GM19043 (cell line): ENCODE measurements around the gene MRTFA.
A peak's percentile ranks its signal among the peaks of the same experiment; 100 is the strongest.
"Not testable (repeated sequence)": the region's sequence is repeated elsewhere in the genome, so short reads cannot be mapped to it uniquely, and the experiment has no call there.

ENCODE experiments used
- ATAC-seq: cut with Tn5 transposase; IDR thresholded peaks from one replicate; pipeline ENCODE4 v1.9.1; 2021; ENCODE audit warnings: low read depth; ENCODE audit not compliant: unreplicated experiment

The MRTFA gene

DNA sequence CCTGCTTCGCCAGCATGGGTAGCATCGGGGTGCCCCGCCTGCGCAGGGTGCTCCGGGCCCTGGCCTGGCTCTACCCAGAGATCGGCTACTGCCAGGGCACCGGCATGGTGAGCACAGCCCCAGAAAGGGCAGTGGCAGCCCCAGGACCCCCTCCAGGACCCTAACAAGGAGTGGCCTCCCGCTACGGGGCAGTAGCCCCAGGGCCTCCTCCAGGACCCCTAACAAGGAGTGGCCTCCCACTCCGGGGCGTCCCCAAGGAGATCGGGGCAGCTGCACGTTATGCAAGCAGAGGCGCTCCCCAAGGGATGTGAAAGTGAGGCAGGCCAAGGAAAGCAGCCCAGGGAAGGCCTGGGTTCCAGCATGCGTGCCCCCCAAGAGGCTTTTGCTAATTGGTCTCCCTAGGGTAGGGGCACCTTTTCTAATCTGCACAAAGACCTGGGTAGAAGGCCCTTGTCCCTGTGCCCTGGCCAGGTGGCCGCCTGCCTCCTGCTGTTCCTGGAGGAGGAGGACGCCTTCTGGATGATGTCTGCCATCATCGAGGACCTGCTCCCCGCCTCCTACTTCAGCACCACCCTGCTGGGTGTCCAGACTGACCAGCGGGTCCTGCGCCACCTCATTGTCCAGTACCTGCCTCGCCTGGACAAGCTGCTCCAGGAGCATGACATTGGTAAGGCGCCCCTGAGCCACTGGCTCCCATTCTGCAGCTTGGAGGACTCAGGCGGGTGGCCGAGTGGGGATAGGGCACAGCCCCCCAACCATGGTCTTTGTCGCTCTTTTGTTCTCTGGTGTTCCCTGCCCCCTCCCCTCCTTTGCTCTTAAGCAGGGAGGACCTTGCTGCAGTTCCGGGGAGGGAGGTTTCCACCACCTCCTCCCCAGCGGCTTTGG lies 231.1 kb downstream of the MRTFA start:
- no peak for ATAC-seq

GRCh38 chr22:40404251-40405177 lies 232.0 kb downstream of the MRTFA start:
- ATAC-seq: no peak

GRCh38 chr22:40403651-40404050 lies 232.9 kb downstream of the MRTFA start:
- ATAC-seq: no peak

DNA sequence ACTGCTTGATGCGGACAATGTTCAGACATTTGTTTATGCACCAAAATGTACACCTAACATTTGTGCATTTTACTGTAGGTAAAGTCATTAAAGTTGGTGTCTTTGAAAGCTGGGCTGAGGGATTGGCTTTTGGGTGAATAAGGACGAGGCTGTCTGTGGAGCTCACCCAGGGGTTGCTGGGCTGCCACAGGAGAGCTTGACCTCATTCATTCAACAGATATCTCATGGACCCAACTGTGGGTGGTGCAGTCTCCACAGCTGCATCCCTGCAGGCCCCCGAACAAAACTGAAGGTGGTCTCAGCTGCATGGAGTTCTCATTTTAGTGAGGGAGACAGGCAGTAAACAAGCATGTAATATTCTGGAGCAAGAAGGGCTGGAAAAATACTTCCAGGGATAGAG lies 233.4 kb downstream of the MRTFA start:
- no peak for ATAC-seq

- ATAC-seq: no peak
Observed at GRCh38 chr22:40401981-40402406, 234.5 kb downstream of the MRTFA start.

DNA sequence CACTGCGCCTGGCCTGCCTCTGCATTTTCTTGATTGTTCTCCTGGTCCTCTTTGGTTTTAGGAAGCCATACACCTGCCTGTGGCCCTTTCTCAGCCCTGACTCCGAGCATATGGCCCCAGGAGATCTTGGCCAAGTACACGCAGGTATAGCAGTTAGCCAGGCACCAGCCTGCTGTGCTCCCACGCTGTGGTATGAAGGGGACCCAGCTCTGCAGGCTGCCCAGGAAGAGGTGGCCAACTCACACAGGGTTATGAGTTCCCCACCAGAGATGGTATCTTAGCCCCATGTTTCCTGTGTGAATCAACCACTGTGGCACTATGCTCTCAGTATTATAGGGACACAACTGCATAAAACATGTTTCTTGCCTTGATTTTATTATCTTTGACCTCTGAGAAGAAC lies 235.0 kb downstream of the MRTFA start:
- ATAC-seq: no peak

DNA sequence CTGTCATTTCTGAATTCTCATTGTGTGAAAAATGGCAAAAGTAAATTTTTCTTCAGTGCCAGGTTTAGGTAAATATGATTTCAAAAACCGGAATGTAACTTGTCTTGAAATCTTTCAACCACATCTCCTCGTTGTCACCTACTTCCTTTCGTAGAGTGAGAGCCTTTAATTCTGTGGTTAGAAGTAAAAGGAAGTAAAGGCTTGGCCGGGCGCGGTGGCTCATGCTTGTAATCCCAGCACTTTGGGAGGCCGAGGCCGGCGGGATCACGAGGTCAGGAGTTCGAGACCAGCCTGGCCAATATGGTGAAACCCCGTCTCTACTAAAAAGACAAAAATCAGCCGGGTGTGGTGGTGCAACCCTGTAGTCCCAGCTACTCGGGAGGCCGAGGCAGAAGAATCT lies 236.4 kb downstream of the MRTFA start:
- no peak for ATAC-seq

DNA sequence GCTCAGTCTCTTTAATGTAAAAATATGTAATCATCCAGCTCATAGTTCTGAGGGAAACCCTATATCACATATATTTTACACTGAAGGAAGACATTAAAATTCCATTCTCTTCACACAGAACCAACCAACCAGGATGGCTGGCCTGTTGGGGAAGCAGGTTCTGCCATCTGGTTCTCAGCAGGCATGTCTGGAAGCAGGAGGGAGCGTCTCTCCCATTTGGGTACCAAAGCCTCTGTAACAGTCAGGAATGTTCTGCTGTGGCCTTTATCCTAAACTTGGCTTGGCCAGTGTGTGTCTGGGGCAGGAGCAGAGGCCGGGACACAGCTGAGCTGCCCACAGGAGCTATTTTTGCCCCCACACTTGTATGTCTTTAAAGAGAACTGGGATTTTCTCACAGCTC lies 236.9 kb downstream of the MRTFA start:
- no peak for ATAC-seq

DNA sequence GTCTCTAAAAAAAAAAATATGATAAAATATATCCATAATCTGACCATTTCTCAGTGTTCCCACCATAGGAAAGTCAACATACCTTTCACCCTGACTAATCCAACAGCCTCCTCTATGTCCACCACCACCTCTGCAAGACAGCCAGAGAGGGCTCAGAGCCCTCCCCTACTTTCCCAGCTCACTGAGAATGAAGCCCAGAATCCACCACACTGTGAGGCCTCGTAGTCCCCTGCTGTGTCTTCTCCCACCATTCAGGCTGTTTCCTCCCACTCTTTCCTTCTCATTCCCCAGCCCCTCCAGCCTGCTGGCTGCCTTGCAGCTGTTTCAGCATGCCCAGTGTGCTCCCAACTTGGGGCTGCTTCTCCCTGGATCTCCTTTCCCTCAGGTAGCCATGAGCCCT lies 239.1 kb downstream of the MRTFA start:
- ATAC-seq: no peak

DNA sequence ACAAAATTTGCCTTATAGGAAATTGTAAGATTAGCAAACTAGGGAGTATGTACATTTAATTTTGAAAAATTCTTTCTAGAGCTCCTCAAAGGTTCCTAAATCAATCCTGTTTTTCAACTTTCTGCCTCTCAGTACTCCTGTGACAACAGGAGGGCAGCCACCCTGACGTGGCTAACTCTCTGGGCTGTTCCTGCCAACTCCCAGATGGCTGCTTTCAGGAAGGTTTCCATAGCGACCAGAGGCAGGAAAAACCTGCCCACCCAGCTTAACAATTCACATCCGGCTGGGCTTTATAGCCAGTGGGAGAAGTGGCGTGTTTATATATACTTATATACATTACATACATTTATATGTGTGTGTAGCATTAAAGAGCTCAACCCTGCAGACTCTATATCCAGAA lies 239.6 kb downstream of the MRTFA start:
- no peak for ATAC-seq

- ATAC-seq: no peak
Observed at GRCh38 chr22:40395607-40396006, 240.9 kb downstream of the MRTFA start.

DNA sequence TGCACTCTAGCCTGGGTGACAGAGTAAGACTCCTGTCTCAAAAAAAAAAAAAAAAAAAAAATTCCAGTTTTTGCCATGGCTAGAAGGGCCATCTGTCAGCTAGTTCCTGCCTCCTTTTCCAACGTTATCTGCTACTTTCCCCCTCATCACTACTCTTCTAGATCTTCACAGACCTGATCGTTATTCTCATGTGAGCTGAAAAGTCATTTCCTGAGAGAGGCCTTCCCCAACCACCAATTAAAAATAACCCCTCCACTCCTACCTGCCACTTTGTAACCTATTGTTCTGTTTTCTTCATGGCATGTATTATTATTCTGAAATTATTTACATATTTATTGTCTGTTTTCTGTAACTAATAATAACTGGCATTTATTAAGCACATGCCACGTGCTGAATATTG lies 241.9 kb downstream of the MRTFA start:
- ATAC-seq: no peak

- no peak for ATAC-seq
Observed at GRCh38 chr22:40392618-40393017, 243.9 kb downstream of the MRTFA start.

DNA sequence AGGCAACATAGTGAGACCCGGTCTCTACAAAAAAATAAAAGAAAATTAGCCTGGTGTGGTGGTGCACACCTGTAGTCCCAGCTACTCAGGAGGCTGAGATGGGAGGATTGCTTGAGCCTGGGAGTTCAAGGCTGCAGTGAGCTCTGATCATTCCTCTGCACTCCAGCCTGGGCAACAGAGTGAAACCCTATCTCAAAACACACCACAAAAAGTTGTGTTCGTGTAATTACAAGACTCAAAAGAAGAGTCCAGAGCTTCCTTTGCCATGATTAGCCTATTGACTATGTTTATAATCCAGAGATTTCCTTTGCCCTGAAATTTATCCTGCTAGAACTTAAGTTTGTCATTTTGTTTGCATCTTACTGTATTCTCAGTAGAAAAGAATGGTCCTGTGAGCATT lies 245.1 kb downstream of the MRTFA start:
- ATAC-seq: no peak

DNA sequence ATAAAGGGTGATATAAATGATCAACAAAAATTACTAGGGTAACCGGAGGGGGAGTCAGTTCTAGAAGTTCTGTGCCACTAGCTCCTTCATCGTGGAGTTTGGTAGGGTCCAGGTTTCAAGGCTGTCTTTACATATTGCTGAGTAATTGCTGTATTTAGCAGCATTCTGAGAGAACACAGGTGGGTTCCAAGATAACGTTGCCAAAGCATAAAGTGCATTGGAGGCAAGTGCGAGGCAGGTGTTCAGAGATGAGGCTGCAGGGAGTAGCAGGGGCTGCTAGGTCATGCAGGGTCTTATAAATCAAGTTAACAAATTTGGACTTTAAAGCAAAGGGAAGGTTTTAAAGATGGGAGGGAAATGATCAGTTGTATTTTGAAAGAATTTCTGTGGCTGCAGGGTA lies 248.3 kb downstream of the MRTFA start:
- no peak for ATAC-seq

- no peak for ATAC-seq
Observed at GRCh38 chr22:40387746-40388145, 248.8 kb downstream of the MRTFA start.

DNA sequence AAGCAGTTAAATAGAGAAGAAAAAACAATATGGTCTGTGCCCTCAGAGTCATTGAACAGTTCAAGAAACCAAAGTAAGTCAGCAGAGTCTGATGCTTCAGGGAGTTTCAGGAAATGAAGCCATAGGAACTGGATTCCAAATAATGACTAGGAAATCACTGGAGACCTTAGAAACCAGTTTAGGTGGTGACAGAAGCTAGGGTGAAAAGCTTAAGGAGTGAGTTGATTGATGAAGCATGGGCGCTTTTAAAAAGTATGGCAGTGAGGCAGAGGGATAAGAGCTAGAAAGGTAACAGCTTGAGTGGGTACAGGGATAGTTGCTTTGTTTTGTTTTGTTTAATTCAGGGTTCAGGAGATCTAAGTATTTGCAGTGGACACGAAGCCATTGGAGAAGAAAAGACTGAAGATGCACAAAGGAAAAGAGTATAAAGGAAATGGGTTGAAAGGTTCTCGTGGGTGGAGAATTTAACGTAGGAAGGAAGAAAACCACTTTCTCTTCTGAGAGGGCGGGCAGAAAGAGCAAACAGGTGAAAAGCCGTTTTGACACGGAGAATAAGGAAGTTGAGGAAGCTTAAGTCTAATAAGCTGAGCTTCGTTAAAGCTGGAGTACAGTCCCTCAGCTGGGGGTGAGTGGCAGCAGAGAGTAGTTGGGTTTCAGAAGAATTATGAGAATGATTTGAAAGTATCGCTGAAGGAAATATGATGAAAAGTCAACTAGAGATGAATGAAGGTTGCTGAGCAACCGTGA lies 251.3 kb downstream of the MRTFA start:
- ATAC-seq: peak; percentile 43

- ATAC-seq: no peak
Observed at GRCh38 chr22:40383905-40384304, 252.6 kb downstream of the MRTFA start.

DNA sequence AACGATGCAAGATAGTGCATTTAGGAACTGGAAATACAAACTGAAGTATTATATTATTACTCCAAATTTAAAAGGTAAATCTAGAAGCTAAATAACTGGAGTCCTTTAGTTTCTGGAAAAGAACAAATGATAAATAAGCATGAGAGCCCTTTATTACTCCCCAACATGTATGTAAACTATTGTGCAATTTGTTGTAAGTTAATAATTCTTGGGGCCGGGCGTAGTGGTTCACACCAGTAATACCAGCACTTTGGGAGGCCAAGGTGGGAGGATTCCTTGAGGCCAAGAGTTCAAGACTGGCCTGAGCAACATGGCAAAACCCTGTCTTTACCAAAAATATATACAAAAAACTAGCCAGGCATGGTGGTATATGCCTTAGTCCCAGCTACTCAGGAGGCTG lies 255.1 kb downstream of the MRTFA start:
- no peak for ATAC-seq

DNA sequence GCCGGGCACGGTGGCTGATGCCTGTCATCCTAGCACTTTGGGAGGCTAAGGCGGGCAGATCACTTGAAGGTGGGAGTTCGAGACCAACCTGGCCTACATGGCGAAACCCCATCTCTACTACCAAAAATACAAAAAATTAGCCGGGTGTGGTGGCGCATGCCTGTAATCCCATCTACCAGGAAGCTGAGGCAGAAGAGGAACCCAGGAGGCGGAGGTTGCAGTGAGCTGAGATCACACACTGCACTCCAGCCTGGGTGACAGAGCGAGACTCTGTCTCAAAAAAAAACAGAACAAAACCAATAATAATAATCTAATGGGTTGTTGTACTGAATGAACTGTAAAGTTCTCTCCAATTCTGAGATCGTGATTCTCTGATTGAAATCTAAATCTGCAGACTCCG lies 258.1 kb downstream of the MRTFA start:
- not testable (repeated sequence) for ATAC-seq

GRCh38 chr22:40377931-40378330 lies 258.6 kb downstream of the MRTFA start:
- ATAC-seq: no peak
